Measurements from ENCODE around the gene KCNK10.

DNA sequence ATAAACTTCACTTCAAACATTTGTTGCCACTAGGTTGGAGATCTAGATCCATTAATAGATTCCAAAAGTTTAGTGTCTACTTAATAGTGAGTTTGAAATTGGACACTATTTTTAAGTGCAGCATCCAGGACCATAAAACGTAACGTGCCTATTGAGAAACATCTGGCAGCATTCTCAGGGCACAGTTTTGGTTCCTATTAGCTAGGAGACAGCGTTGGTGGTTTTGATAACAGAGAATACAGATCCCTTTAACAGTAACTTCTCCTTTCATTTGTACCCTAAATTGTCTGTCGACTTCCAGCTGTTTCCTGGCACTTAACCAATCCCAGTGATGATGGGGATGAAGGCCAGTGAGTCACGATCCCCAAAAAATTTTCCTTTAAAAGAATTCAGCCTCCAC lies 25.8 kb downstream of the KCNK10 start:
- TF ChIP-seq, protein P1, sequence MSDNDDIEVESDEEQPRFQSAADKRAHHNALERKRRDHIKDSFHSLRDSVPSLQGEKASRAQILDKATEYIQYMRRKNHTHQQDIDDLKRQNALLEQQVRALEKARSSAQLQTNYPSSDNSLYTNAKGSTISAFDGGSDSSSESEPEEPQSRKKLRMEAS (IDR thresholded peaks at IDR 0.05; ENCODE audit: low read depth, low read length), result no peak
- no peak for TF ChIP-seq RELA (IDR thresholded peaks at IDR 0.05; ENCODE audit: borderline replicate concordance, partially characterized antibody)
- TF ChIP-seq MXI1 (IDR thresholded peaks at IDR 0.05; ENCODE audit: low read depth, low read length), result no peak
- TF ChIP-seq BACH1 (IDR thresholded peaks at IDR 0.05; ENCODE audit: borderline replicate concordance), result no peak
- TF ChIP-seq ZNF384 (IDR thresholded peaks at IDR 0.05; ENCODE audit: borderline replicate concordance, low read depth, low read length), result no peak
- TF ChIP-seq YY1 (IDR thresholded peaks at IDR 0.05; ENCODE audit: low read depth, low read length), result no peak
- TF ChIP-seq, protein P2, sequence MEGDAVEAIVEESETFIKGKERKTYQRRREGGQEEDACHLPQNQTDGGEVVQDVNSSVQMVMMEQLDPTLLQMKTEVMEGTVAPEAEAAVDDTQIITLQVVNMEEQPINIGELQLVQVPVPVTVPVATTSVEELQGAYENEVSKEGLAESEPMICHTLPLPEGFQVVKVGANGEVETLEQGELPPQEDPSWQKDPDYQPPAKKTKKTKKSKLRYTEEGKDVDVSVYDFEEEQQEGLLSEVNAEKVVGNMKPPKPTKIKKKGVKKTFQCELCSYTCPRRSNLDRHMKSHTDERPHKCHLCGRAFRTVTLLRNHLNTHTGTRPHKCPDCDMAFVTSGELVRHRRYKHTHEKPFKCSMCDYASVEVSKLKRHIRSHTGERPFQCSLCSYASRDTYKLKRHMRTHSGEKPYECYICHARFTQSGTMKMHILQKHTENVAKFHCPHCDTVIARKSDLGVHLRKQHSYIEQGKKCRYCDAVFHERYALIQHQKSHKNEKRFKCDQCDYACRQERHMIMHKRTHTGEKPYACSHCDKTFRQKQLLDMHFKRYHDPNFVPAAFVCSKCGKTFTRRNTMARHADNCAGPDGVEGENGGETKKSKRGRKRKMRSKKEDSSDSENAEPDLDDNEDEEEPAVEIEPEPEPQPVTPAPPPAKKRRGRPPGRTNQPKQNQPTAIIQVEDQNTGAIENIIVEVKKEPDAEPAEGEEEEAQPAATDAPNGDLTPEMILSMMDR (IDR thresholded peaks at IDR 0.05 in 2 of 3, conservative IDR thresholded peaks at IDR 0.05 in 1 of 3; ENCODE audit: control insufficient read depth in 2 of 3, extremely low read depth in 1 of 3, insufficient read depth in 1 of 3, low read depth in 3 of 3, low read length in 3 of 3), result no peak
- TF ChIP-seq, protein P3, sequence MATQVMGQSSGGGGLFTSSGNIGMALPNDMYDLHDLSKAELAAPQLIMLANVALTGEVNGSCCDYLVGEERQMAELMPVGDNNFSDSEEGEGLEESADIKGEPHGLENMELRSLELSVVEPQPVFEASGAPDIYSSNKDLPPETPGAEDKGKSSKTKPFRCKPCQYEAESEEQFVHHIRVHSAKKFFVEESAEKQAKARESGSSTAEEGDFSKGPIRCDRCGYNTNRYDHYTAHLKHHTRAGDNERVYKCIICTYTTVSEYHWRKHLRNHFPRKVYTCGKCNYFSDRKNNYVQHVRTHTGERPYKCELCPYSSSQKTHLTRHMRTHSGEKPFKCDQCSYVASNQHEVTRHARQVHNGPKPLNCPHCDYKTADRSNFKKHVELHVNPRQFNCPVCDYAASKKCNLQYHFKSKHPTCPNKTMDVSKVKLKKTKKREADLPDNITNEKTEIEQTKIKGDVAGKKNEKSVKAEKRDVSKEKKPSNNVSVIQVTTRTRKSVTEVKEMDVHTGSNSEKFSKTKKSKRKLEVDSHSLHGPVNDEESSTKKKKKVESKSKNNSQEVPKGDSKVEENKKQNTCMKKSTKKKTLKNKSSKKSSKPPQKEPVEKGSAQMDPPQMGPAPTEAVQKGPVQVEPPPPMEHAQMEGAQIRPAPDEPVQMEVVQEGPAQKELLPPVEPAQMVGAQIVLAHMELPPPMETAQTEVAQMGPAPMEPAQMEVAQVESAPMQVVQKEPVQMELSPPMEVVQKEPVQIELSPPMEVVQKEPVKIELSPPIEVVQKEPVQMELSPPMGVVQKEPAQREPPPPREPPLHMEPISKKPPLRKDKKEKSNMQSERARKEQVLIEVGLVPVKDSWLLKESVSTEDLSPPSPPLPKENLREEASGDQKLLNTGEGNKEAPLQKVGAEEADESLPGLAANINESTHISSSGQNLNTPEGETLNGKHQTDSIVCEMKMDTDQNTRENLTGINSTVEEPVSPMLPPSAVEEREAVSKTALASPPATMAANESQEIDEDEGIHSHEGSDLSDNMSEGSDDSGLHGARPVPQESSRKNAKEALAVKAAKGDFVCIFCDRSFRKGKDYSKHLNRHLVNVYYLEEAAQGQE (IDR thresholded peaks at IDR 0.05; ENCODE audit: low read depth, low read length), result no peak
- TF ChIP-seq POLR2AphosphoS5 (IDR thresholded peaks at IDR 0.05; ENCODE audit: low read length), result no peak
